Measurements from ENCODE around the gene ACP1. TPM values are rescaled to one million over a fixed set of nuclear protein-coding genes. Genes with fewer than 3 reads are reported as not detected.

The ACP1 gene
- total and polyA plus RNA-seq, 2 of the 8 experiments (the other 6 are each of a cell fraction or from before 2014, with no cell fraction given), result 115 to 155 TPM

GRCh38 chr2:228518-229278 is 36.0 kb upstream of the ACP1 start (continued):
- TF ChIP-seq MAX (IDR thresholded peaks at IDR 0.05) (no peak), SIRT6 (IDR thresholded peaks at IDR 0.05; ENCODE audit: low read length) (no peak), PHF8 (conservative IDR thresholded peaks at IDR 0.05; ENCODE audit: low read depth, low read length) (no peak), EP300 (IDR thresholded peaks at IDR 0.05; ENCODE audit: borderline replicate concordance in 1 of 2, low read depth in 2 of 2, low read length in 2 of 2) (no peak), KDM1A (IDR thresholded peaks at IDR 0.05; ENCODE audit: borderline replicate concordance, low read length) (no peak), SP2 (IDR thresholded peaks at IDR 0.05; ENCODE audit: low read length) (no peak), EZH2 (IDR thresholded peaks at IDR 0.05; ENCODE audit: low read depth, low read length, severe bottlenecking) (no peak), FOSL1 (IDR thresholded peaks at IDR 0.05; ENCODE audit: insufficient read depth, low read depth, low read length) (no peak), RNF2 (IDR thresholded peaks at IDR 0.05; ENCODE audit: borderline replicate concordance, low read depth, low read length, missing control alignments, poor library complexity, severe bottlenecking) (no peak)

Data from H1 (cell line).